HG02610 (cell line): ENCODE data around the gene KRI1.
"Not testable (repeated sequence)": the region's sequence is repeated elsewhere in the genome, so short reads cannot be mapped to it uniquely, and the experiment has no call there.

ENCODE experiments used
- ATAC-seq: cut with Tn5 transposase; IDR thresholded peaks from one replicate; pipeline ENCODE4 v1.9.1; 2021; ENCODE audit warnings: mild to moderate bottlenecking, moderate library complexity; ENCODE audit not compliant: unreplicated experiment

KRI1 gene

GRCh38 chr19:10550336-10550735 is 15.5 kb downstream of the KRI1 start:
- no peak for ATAC-seq

GRCh38 chr19:10549733-10550132 is 16.1 kb downstream of the KRI1 start:
- no peak for ATAC-seq

- ATAC-seq, result no peak
Observed at GRCh38 chr19:10548746-10549276, 17.0 kb downstream of the KRI1 start.

GRCh38 chr19:10546817-10547216 is 19.0 kb downstream of the KRI1 start:
- ATAC-seq, result no peak

GRCh38 chr19:10544753-10545251 is 21.0 kb downstream of the KRI1 start:
- ATAC-seq, result no peak

- no peak for ATAC-seq
Observed at GRCh38 chr19:10544242-10544752, 21.5 kb downstream of the KRI1 start.

- ATAC-seq, result peak; percentile 66
Observed at GRCh38 chr19:10543420-10544241, 22.2 kb downstream of the KRI1 start, which contains the start of gene ATG4D. Gene ATG4D (plus strand): TSS chr19:10543904. CDS start chr19:10544091, 187 bp downstream.

GRCh38 chr19:10543059-10543419 is 22.8 kb downstream of the KRI1 start:
- ATAC-seq, result no peak

- ATAC-seq, result not testable (repeated sequence)
Observed at GRCh38 chr19:10539016-10539415, 26.8 kb downstream of the KRI1 start.

GRCh38 chr19:10538204-10538983 is 27.4 kb downstream of the KRI1 start:
- ATAC-seq, result no peak

- ATAC-seq, result no peak
Observed at GRCh38 chr19:10537668-10538067, 28.1 kb downstream of the KRI1 start.

- ATAC-seq, result no peak
Observed at GRCh38 chr19:10535613-10536012, 30.2 kb downstream of the KRI1 start.

GRCh38 chr19:10533646-10534386 is 32.0 kb downstream of the KRI1 start:
- ATAC-seq, result no peak

- no peak for ATAC-seq
Observed at GRCh38 chr19:10532457-10532856, 33.4 kb downstream of the KRI1 start.

GRCh38 chr19:10526887-10527286 is 38.9 kb downstream of the KRI1 start:
- not testable (repeated sequence) for ATAC-seq

GRCh38 chr19:10525636-10526035 is 40.2 kb downstream of the KRI1 start:
- ATAC-seq, result no peak

- no peak for ATAC-seq
Observed at GRCh38 chr19:10523135-10523636, 42.6 kb downstream of the KRI1 start.

GRCh38 chr19:10521461-10522171 is 44.2 kb downstream of the KRI1 start:
- ATAC-seq, result no peak

- no peak for ATAC-seq
Observed at GRCh38 chr19:10520652-10521318, 45.0 kb downstream of the KRI1 start.
